Smooth muscle cell of the brain vasculature (primary cell): ENCODE data around the gene UACA.
"Not testable (repeated sequence)": the region's sequence is repeated elsewhere in the genome, so short reads cannot be mapped to it uniquely, and the experiment has no call there.

ENCODE experiments used
- DNase-seq: peaks from one replicate; pipeline ENCODE4 v3.0.0-alpha.2; 2012; ENCODE audit warnings: low read depth, low spot score

The UACA gene

DNA sequence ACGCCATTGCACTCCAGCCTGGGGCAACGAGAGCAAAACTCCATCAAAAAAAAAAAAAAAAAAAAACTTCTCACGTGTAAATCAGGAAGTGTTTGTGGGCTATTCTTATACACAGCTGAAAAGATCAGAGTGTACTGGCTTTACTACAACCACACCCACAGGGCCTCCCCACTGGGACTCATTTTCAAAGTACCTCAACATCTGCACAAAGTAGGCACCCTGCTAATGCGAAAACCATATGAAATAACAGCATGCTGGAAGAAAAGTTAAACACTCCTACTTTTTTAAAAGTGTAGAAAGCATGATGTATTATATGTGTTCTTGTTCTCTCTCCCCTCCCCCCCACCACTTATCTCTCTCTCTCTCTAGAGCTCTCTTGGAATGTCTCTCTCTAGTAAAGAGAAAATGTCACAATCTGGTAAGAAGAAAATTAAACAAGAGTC, 11.1 kb downstream of the UACA start:
- DNase-seq = peak; percentile 86

DNA sequence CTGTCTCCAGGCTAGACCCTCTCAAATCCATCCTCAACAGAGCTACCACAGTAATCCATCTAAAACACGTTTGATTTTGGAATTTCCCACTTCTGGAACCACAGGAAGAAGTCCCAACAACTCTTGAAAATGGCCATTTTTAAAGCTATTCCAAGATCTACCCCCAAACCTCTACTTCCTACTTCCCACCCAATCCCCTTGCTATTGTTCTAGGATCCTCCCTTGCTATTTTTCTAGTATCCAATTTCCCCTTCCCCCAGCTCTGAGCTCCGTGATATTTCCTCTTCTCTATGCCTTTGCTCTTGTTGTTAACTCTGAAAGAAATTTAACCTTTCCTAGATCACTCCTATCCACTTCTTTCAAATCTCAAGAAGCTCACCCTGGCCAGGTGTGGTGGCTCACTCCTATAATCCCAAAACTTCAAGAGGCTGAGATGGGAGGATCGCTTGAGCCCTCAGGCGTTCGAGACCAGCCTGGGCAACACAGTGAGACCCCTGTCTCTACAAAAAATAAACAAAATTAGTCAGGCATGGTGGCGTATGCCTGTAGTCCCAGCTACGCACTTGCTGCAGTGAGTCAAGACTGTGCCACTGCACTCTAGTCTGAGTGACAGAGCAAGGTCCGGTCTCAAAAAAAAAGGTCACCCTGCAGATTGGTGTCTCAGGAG, 13.0 kb downstream of the UACA start:
- no peak for DNase-seq

GRCh38 chr15:70748281-70748747, 15.0 kb downstream of the UACA start:
- no peak for DNase-seq

GRCh38 chr15:70746598-70746997, 16.8 kb downstream of the UACA start:
- not testable (repeated sequence) for DNase-seq

GRCh38 chr15:70742928-70743327, 20.4 kb downstream of the UACA start:
- no peak for DNase-seq

DNA sequence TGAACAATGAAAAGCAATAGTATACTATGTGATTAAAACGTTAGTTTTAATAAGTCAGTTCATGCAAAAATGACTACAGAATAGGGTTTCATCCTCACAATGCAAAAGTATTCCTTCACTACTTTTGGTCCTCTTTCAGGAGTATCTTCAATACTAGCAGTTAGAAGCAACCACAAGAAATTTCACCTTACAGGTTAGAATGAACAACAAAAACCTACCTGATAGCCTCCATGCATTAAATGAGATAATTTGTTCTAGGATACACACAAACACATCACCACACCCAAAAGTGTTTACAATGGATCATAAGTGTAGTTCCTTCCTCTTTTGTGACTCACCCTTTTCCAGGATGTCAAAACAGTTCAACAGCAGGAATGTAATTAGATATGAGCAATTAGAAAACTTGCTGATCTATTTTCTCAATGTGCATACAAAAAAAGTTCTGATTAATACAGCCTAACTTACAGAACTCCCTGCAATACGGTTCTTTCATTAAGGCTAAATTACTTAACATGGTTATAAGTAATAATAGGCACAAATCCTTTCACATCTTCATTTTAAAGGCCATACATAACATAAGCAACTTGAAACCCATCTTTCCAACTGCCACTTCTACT, 21.6 kb downstream of the UACA start:
- DNase-seq = no peak

GRCh38 chr15:70741107-70741531, 22.2 kb downstream of the UACA start:
- DNase-seq = peak; percentile 87

GRCh38 chr15:70735040-70735439, 28.3 kb downstream of the UACA start:
- DNase-seq = not testable (repeated sequence)

GRCh38 chr15:70729164-70729563, 34.2 kb downstream of the UACA start:
- no peak for DNase-seq

GRCh38 chr15:70726753-70727152, 36.6 kb downstream of the UACA start:
- DNase-seq = no peak

- DNase-seq = no peak
Measured at GRCh38 chr15:70723927-70724326, 39.4 kb downstream of the UACA start.

- DNase-seq = no peak
Measured at GRCh38 chr15:70723122-70723422, 40.3 kb downstream of the UACA start.

- DNase-seq = no peak
Measured at GRCh38 chr15:70722266-70723121, 40.9 kb downstream of the UACA start.

GRCh38 chr15:70720228-70721016, 42.9 kb downstream of the UACA start:
- DNase-seq = no peak

GRCh38 chr15:70717237-70717793, 46.0 kb downstream of the UACA start:
- no peak for DNase-seq

- DNase-seq = no peak
Measured at GRCh38 chr15:70715840-70716485, 47.4 kb downstream of the UACA start.

DNA sequence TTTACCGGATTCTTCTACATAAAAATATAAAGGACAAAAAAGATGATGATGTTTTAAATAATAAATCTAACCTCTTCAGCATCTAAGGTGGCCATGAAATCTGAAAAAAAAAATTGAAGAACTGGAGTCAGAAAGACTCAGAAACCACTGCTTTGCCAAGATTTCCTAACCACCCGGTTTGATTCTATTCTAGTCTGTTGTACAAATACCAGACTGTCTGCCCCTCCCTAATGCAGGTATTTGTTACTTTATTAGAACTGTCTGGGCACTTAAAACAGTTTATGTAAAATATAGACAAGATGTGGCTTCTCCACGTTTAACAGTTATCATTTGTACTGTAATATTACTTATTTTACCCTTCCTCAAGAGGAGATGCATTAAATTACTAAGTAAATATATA, 48.8 kb downstream of the UACA start:
- DNase-seq = no peak

- no peak for DNase-seq
Measured at GRCh38 chr15:70714015-70714414, 49.3 kb downstream of the UACA start.

DNA sequence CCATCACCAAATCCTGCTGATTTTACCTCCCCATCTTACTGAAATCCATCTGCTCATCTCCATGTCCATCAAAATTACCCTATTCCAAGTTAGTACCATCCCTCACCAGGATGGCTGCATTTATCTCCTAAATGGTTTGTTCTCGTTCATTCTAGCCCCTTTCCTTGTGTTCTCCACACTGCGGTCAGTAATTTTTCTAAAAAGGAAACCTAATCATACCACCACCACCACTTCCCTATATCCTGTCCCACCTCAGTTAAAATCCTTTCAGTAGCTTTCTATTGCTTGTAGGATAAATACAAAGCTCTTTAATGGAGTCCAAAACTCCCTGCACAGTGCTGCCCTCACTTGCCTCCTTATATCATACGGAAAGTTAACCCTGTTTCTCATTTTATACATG, 51.1 kb downstream of the UACA start:
- DNase-seq = no peak

DNA sequence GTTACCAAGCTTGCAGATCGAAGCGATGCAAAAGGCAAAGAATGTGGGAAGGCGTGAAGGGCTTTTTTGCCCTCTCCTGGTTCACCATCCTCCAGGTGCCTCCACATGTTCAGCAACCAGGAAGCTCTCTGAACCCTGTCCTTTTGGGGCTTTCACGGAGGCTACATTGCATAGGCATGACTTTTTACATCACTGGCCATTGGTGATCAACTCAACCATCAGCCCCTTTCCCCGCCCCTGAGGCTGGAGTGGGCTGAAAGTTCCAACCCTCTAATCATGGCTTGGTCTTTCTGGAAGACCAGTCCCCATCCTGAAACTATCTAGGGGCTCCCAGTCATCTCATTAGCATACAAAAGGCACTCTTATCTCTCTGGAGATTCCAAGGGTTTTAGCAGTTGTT, 52.6 kb downstream of the UACA start:
- no peak for DNase-seq

GRCh38 chr15:70708839-70709238, 54.5 kb downstream of the UACA start:
- no peak for DNase-seq
